Ascending aorta (tissue), 2 donors: ENCODE data around the gene GYG2. TPM values are rescaled to one million over a fixed set of nuclear protein-coding genes. Genes with fewer than 3 reads are reported as not detected.

Source experiments
- DNase-seq, 2 donors: peaks; one replicate each; pipeline ENCODE4 v3.0.0-alpha.2; 2019; ENCODE audit warnings: low spot score in 2 of 2
- H3K27ac ChIP-seq, 2 donors: fragments of 200-600 bp; sonication (generic); one replicate each; pipeline ENCODE4 v1.5.1; 2016 to 2017; ENCODE audit warnings: mild to moderate bottlenecking in 1 of 2
- H3K27me3 ChIP-seq: fragments of 200-600 bp; sonication (generic); one replicate; pipeline ENCODE4 v1.5.1; 2017
- H3K36me3 ChIP-seq, 2 donors: fragments of 200-600 bp; sonication (generic); one replicate each; pipeline ENCODE4 v1.5.1; 2016
- H3K4me1 ChIP-seq, 2 donors: fragments of 200-600 bp; sonication (generic); one replicate each; pipeline ENCODE4 v1.5.1; 2016 to 2017; ENCODE audit warnings: mild to moderate bottlenecking in 1 of 2
- H3K4me3 ChIP-seq, 2 donors: fragments of 200-600 bp; sonication (generic); one replicate each; pipeline ENCODE4 v1.5.1; 2016 to 2017; ENCODE audit warnings: mild to moderate bottlenecking in 1 of 2
- H3K9me3 ChIP-seq, 2 donors: fragments of 200-600 bp; sonication (generic); one replicate each; pipeline ENCODE4 v1.5.1; 2016
- CTCF ChIP-seq, 3 experiments: fragments of 200-600 bp in 2 of 3; fragments of 450-650 bp in 1 of 3; sonication (generic) in 2 of 3; IDR thresholded peaks; one replicate each; pipeline ENCODE4 v1.5.1; 2016 to 2019; ENCODE audit warnings: antibody characterized with exemption in 3 of 3, mild to moderate bottlenecking in 1 of 3, moderate library complexity in 1 of 3
- intact Hi-C: fragments of 100-400 bp; cut with DNase I; formaldehyde crosslinking; loops from one replicate; pipeline ENCODE4 v1.15.1; 2023
- total RNA-seq: library from RNA; depleted of rRNA; stranded (reverse); fragments of >200 nt; gene quantifications from one replicate; pipeline ENCODE4 v1.1.0, GENCODE V29; 2016

GYG2 gene
- total RNA-seq, 1 donor from 2014 or later, result 0.64 TPM

GRCh38 chrX:2857566-2857965 is 28.8 kb downstream of the GYG2 start:
- no peaks in the 10 kb centered on the region for H3K4me1 ChIP-seq
- no peaks in the 10 kb centered on the region for H3K9me3 ChIP-seq
- no peak for TF ChIP-seq CTCF (IDR thresholded peaks at IDR 0.05)
- no peak overlapping the region for H3K4me3 ChIP-seq
- intact Hi-C loops, result no loop called here
- no peak overlapping the region for H3K27ac ChIP-seq
- H3K36me3 ChIP-seq, result no peaks in the 10 kb centered on the region
- DNase-seq, result no peak
- H3K27me3 ChIP-seq, result no peaks in the 10 kb centered on the region

GRCh38 chrX:2859197-2859797 is 30.6 kb downstream of the GYG2 start:
- DNase-seq, result no peak
- H3K4me3 ChIP-seq, result no peak overlapping the region
- no peaks in the 10 kb centered on the region for H3K36me3 ChIP-seq
- no peak overlapping the region for H3K27ac ChIP-seq
- no peaks in the 10 kb centered on the region for H3K27me3 ChIP-seq
- no peaks in the 10 kb centered on the region for H3K9me3 ChIP-seq
- no peak for TF ChIP-seq CTCF (IDR thresholded peaks at IDR 0.05)
- intact Hi-C loops, result no loop called here
- H3K4me1 ChIP-seq, result no peaks in the 10 kb centered on the region

- Histone ChIP-seq H3K9me3 (no peaks in the 10 kb centered on the region), H3K27ac (no peak overlapping the region), H3K4me3 (no peak overlapping the region), H3K27me3 (no peaks in the 10 kb centered on the region), H3K4me1 (no peaks in the 10 kb centered on the region), H3K36me3 (no peaks in the 10 kb centered on the region)
- no peak for DNase-seq
- intact Hi-C loops, result no loop called here
- no peak for TF ChIP-seq CTCF (IDR thresholded peaks at IDR 0.05)
Observed at GRCh38 chrX:2862404-2862803, 33.7 kb downstream of the GYG2 start.

GRCh38 chrX:2863646-2864045 is 34.9 kb downstream of the GYG2 start:
- intact Hi-C loops, result no loop called here

GRCh38 chrX:2867206-2867605 is 38.5 kb downstream of the GYG2 start:
- Histone ChIP-seq H3K4me1 (no peaks in the 10 kb centered on the region), H3K27ac (no peak overlapping the region), H3K4me3 (no peak overlapping the region), H3K9me3 (peaks cover 0 to 5% of the 10 kb centered on the region in 2 donors), H3K27me3 (no peaks in the 10 kb centered on the region), H3K36me3 (no peaks in the 10 kb centered on the region)
- intact Hi-C loops, result no loop called here
- no peak for DNase-seq
- no peak for TF ChIP-seq CTCF (IDR thresholded peaks at IDR 0.05)

More at GRCh38 chrX:2863646-2864045, 34.9 kb downstream of the GYG2 start:
- H3K36me3 ChIP-seq, result no peaks in the 10 kb centered on the region
- H3K4me3 ChIP-seq, result no peak overlapping the region
- no peak for TF ChIP-seq CTCF (IDR thresholded peaks at IDR 0.05)
- no peaks in the 10 kb centered on the region for H3K4me1 ChIP-seq
- H3K9me3 ChIP-seq, result no peaks in the 10 kb centered on the region
- H3K27ac ChIP-seq, result no peak overlapping the region
- no peaks in the 10 kb centered on the region for H3K27me3 ChIP-seq
- DNase-seq, result no peak

GRCh38 chrX:2870650-2871049 is 41.9 kb downstream of the GYG2 start:
- no peak for DNase-seq
- no peak overlapping the region for H3K4me3 ChIP-seq
- intact Hi-C loops, result no loop called here
- no peak for TF ChIP-seq CTCF (IDR thresholded peaks at IDR 0.05)
- no peaks in the 10 kb centered on the region for H3K4me1 ChIP-seq
- no peaks in the 10 kb centered on the region for H3K36me3 ChIP-seq
- H3K9me3 ChIP-seq, result peaks cover 0 to 5% of the 10 kb centered on the region in 2 donors
- no peaks in the 10 kb centered on the region for H3K27me3 ChIP-seq
- H3K27ac ChIP-seq, result no peak overlapping the region
